ENCODE data around the gene C8A. TPM values are rescaled to one million over a fixed set of nuclear protein-coding genes. Genes with fewer than 3 reads are reported as not detected.

C8A gene
- total RNA-seq, 1 experiment from 2014 or later, result 0.13 TPM

- TF ChIP-seq, protein P1, sequence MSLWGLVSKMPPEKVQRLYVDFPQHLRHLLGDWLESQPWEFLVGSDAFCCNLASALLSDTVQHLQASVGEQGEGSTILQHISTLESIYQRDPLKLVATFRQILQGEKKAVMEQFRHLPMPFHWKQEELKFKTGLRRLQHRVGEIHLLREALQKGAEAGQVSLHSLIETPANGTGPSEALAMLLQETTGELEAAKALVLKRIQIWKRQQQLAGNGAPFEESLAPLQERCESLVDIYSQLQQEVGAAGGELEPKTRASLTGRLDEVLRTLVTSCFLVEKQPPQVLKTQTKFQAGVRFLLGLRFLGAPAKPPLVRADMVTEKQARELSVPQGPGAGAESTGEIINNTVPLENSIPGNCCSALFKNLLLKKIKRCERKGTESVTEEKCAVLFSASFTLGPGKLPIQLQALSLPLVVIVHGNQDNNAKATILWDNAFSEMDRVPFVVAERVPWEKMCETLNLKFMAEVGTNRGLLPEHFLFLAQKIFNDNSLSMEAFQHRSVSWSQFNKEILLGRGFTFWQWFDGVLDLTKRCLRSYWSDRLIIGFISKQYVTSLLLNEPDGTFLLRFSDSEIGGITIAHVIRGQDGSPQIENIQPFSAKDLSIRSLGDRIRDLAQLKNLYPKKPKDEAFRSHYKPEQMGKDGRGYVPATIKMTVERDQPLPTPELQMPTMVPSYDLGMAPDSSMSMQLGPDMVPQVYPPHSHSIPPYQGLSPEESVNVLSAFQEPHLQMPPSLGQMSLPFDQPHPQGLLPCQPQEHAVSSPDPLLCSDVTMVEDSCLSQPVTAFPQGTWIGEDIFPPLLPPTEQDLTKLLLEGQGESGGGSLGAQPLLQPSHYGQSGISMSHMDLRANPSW (CRISPR knock-in tag; conservative IDR thresholded peaks at IDR 0.05; ENCODE audit: low read depth), result no peak
- TF ChIP-seq, protein P2, sequence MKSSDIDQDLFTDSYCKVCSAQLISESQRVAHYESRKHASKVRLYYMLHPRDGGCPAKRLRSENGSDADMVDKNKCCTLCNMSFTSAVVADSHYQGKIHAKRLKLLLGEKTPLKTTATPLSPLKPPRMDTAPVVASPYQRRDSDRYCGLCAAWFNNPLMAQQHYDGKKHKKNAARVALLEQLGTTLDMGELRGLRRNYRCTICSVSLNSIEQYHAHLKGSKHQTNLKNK (CRISPR knock-in tag; IDR thresholded peaks at IDR 0.05), result no peak
Observed at GRCh38 chr1:56835657-56836056, 18.9 kb upstream of the C8A start (continued).

DNA sequence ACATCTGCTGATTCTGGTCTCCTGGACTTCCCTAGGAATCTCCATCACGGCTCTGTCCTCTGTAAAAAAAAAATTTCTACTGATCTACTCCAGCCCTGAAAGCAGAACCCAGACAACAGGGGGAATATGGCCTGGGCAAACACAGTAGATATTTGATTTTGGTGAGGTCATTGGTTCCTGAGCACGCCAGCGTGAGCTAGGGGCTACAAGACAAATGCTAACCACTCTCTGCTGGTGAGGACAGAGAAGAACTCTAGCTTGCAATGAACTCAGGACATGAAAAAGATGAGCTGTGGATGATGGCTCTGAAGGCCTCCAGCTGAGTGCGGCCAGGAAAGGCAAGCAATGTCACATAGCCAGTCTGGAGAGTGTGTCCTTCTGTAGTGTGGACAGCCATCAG is 18.2 kb upstream of the C8A start:
- POLR2A ChIA-PET, result no interaction called here
- DNase-seq (ENCODE audit: low spot score) (no peak), ATAC-seq (no peak)
- Mint-ChIP-seq H3K36me3 (no peaks in the 10 kb centered on the region), H3K4me3 (no peak overlapping the region), H3K27ac (no peak overlapping the region), H3K9me3 (no peaks in the 10 kb centered on the region), H3K4me1 (peaks cover 6% of the 10 kb centered on the region; the same call in 1 of the 2 replicates), H3K27me3 (ENCODE audit: low read depth) (no peaks in the 10 kb centered on the region; the same call in 1 of the 2 replicates)
- CTCF ChIA-PET, result interaction anchor here (1.2 kb wide), 1 partner anchor 249 kb away, joined by 3 read pairs; no protein-coding TSS in a partner anchor
- TF ChIP-seq RELA (CRISPR knock-in tag; IDR thresholded peaks at IDR 0.05; ENCODE audit: borderline replicate concordance) (no peak), PREB (CRISPR knock-in tag; IDR thresholded peaks at IDR 0.05; ENCODE audit: borderline replicate concordance) (no peak), NR1H2 (CRISPR knock-in tag; IDR thresholded peaks at IDR 0.05) (no peak), SOX15 (CRISPR knock-in tag; IDR thresholded peaks at IDR 0.05) (no peak), TEAD1 (CRISPR knock-in tag; IDR thresholded peaks at IDR 0.05) (no peak), ZNF317 (CRISPR knock-in tag; IDR thresholded peaks at IDR 0.05; ENCODE audit: borderline replicate concordance, low read depth) (no peak), FOXP4 (CRISPR knock-in tag; IDR thresholded peaks at IDR 0.05) (no peak), PRDM15 (CRISPR knock-in tag; IDR thresholded peaks at IDR 0.05) (no peak), TP53 (CRISPR knock-in tag; IDR thresholded peaks at IDR 0.05) (no peak), ZNF396 (CRISPR knock-in tag; IDR thresholded peaks at IDR 0.05; ENCODE audit: borderline replicate concordance) (no peak), TEAD4 (CRISPR knock-in tag; IDR thresholded peaks at IDR 0.05) (no peak), ZNF671 (CRISPR knock-in tag; IDR thresholded peaks at IDR 0.05) (no peak), EMX1 (CRISPR knock-in tag; IDR thresholded peaks at IDR 0.05) (no peak), ZBTB43 (CRISPR knock-in tag; IDR thresholded peaks at IDR 0.05) (no peak), MLX (CRISPR knock-in tag; IDR thresholded peaks at IDR 0.05) (no peak)
- TF ChIP-seq, protein P3, sequence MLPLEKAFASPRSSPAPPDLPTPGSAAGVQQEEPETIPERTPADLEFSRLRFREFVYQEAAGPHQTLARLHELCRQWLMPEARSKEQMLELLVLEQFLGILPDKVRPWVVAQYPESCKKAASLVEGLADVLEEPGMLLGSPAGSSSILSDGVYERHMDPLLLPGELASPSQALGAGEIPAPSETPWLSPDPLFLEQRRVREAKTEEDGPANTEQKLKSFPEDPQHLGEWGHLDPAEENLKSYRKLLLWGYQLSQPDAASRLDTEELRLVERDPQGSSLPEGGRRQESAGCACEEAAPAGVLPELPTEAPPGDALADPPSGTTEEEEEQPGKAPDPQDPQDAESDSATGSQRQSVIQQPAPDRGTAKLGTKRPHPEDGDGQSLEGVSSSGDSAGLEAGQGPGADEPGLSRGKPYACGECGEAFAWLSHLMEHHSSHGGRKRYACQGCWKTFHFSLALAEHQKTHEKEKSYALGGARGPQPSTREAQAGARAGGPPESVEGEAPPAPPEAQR (CRISPR knock-in tag; IDR thresholded peaks at IDR 0.05), result no peak
- TF ChIP-seq, protein P4, sequence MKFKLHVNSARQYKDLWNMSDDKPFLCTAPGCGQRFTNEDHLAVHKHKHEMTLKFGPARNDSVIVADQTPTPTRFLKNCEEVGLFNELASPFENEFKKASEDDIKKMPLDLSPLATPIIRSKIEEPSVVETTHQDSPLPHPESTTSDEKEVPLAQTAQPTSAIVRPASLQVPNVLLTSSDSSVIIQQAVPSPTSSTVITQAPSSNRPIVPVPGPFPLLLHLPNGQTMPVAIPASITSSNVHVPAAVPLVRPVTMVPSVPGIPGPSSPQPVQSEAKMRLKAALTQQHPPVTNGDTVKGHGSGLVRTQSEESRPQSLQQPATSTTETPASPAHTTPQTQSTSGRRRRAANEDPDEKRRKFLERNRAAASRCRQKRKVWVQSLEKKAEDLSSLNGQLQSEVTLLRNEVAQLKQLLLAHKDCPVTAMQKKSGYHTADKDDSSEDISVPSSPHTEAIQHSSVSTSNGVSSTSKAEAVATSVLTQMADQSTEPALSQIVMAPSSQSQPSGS (CRISPR knock-in tag; IDR thresholded peaks at IDR 0.05; ENCODE audit: borderline replicate concordance, low read depth), result no peak
- TF ChIP-seq, protein P5, sequence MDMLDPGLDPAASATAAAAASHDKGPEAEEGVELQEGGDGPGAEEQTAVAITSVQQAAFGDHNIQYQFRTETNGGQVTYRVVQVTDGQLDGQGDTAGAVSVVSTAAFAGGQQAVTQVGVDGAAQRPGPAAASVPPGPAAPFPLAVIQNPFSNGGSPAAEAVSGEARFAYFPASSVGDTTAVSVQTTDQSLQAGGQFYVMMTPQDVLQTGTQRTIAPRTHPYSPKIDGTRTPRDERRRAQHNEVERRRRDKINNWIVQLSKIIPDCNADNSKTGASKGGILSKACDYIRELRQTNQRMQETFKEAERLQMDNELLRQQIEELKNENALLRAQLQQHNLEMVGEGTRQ (CRISPR knock-in tag; IDR thresholded peaks at IDR 0.05), result no peak
